Mesothelial cell of epicardium (in vitro differentiated cells): ENCODE measurements around the gene KLHDC4. TPM values are rescaled to one million over a fixed set of nuclear protein-coding genes. Genes with fewer than 3 reads are reported as not detected.
"Not testable (repeated sequence)": the region's sequence is repeated elsewhere in the genome, so short reads cannot be mapped to it uniquely, and the experiment has no call there.

Experiments used
- DNase-seq, 2 experiments: peaks; one replicate each; pipeline ENCODE4 v3.0.0; 2021; ENCODE audit warnings: low spot score in 2 of 2; ENCODE audit not compliant: unreplicated experiment in 2 of 2
- H3K27ac Mint-ChIP-seq: 2 replicates; pipeline ENCODE4 v1.8.0; 2021; ENCODE audit warnings: mixed read lengths
- H3K27me3 Mint-ChIP-seq: 2 replicates; pipeline ENCODE4 v1.8.0; 2021; ENCODE audit warnings: low read depth, mixed read lengths
- H3K36me3 Mint-ChIP-seq: 2 replicates; pipeline ENCODE4 v1.8.0; 2021; ENCODE audit warnings: mixed read lengths
- H3K4me1 Mint-ChIP-seq: 2 replicates; pipeline ENCODE4 v1.8.0; 2021; ENCODE audit warnings: mixed read lengths
- H3K4me3 Mint-ChIP-seq: 2 replicates; pipeline ENCODE4 v1.8.0; 2021; ENCODE audit warnings: mild to moderate bottlenecking, moderate library complexity, mixed read lengths
- H3K9me3 Mint-ChIP-seq: 2 replicates; pipeline ENCODE4 v1.8.0; 2021; ENCODE audit warnings: mixed read lengths
- total RNA-seq: library from RNA; stranded (reverse); gene quantifications from 3 replicates; pipeline ENCODE4 v1.2.1, GENCODE V29; 2021
- TF ChIP-seq, protein P1 (sequence below): fragments of 200-600 bp; sonication (generic); IDR thresholded peaks from one replicate; pipeline ENCODE4 v1.5.0; 2021; ENCODE audit warnings: antibody characterized with exemption; ENCODE audit not compliant: unreplicated experiment

Gene KLHDC4
- total RNA-seq, 1 donor from 2014 or later: 52.7 TPM

DNA sequence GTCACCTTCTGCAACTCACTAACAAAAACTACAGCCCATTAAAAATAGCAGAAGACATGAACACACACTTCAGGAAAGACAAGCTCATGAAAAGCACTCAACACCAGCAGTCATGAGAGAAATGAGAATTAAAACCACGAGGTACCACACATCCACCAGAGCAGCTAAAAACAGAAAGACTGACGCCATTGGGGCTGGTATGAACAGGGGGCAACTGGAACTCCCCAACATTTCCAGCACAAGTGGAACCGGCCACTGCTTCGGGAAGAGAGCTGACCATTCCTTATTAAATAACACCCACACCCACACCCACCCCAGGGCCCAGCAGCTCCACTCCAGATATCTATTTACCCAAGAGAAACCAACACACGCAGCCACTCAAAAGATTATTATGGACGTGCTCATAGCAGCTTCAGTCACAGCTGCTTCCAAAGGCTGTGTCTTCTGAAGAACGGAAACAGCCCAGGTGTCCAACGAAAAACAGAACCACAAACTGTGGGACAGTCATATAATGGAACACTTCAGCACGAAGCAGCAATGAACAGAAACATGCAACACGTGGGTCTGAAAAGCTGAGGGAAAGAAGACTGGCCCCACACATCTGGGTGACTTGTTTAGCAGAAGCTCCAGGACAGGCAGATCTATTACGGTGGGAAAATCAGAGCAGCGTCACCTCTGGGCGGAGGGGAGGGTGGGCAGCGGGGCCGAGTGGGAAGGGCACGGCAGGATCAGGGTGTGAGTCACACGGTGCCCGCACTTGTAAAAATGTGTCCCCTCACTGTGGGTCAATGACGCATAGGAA is 41.1 kb downstream of the KLHDC4 start:
- DNase-seq: no peak
- Mint-ChIP-seq H3K27ac (no peak overlapping the region), H3K36me3 (peaks cover 46% of the 10 kb centered on the region), H3K27me3 (no peaks in the 10 kb centered on the region), H3K9me3 (no peaks in the 10 kb centered on the region), H3K4me3 (no peak overlapping the region), H3K4me1 (peaks cover 16% of the 10 kb centered on the region)
- TF ChIP-seq, protein P1, sequence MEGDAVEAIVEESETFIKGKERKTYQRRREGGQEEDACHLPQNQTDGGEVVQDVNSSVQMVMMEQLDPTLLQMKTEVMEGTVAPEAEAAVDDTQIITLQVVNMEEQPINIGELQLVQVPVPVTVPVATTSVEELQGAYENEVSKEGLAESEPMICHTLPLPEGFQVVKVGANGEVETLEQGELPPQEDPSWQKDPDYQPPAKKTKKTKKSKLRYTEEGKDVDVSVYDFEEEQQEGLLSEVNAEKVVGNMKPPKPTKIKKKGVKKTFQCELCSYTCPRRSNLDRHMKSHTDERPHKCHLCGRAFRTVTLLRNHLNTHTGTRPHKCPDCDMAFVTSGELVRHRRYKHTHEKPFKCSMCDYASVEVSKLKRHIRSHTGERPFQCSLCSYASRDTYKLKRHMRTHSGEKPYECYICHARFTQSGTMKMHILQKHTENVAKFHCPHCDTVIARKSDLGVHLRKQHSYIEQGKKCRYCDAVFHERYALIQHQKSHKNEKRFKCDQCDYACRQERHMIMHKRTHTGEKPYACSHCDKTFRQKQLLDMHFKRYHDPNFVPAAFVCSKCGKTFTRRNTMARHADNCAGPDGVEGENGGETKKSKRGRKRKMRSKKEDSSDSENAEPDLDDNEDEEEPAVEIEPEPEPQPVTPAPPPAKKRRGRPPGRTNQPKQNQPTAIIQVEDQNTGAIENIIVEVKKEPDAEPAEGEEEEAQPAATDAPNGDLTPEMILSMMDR: no peak

GRCh38 chr16:87723226-87723623 is 42.6 kb downstream of the KLHDC4 start:
- Mint-ChIP-seq H3K4me1 (peaks cover 15% of the 10 kb centered on the region), H3K4me3 (no peak overlapping the region), H3K9me3 (no peaks in the 10 kb centered on the region), H3K36me3 (peaks cover 49% of the 10 kb centered on the region), H3K27ac (no peak overlapping the region), H3K27me3 (no peaks in the 10 kb centered on the region)
- TF ChIP-seq, protein P1: no peak
- DNase-seq: peak in 1 of 2 experiments; percentile 45

- no peak for DNase-seq
- Mint-ChIP-seq H3K36me3 (peaks cover 52% of the 10 kb centered on the region), H3K27me3 (no peaks in the 10 kb centered on the region), H3K4me3 (no peak overlapping the region), H3K4me1 (peaks cover 10% of the 10 kb centered on the region), H3K27ac (no peak overlapping the region), H3K9me3 (no peaks in the 10 kb centered on the region)
- TF ChIP-seq, protein P1: no peak
Observed at GRCh38 chr16:87722590-87723225, 43.1 kb downstream of the KLHDC4 start.

DNA sequence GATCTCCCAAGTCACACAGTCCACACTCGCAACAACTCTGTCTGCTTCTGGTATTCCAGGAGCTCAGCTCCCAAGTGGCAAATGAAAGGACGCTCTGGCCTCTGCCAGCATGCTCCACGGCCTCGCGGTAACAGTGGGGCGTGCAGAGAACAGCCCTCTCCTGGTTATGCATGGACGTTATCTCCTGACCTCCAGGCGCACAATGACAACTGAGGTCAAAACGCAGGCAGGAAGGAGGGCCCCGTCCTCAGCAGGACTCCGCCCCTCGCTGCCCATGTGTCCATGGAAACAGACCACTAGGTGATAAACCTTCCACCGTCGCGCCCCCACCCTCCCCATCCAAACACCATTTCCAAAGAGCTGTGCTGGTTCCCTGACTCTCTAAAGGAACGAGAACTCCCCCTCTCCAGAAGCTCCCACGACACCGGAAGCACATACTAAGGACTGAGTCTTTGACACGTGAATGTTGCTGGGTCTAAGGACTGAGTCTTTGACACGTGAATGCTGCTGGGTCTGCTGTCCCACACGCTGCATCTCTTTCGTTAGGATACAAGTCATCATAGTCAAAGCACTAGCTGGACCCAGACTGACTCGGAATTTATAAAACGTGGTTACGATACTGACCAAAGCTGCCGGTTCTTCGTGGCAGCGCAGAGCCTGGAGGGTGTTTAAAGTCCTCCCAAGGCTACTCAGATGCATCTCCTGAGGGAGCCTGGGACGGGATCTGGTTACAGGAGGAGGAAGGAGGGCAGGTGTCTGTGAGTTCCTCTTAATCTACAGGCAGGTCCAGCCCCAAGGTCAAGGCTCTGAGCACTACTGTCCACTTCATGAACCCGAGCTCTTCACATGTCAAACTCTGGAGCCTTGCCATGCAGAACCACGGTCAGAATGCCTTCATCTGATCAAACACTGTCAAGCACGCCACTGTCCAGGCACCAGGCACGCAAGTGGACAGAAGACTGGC is 43.9 kb downstream of the KLHDC4 start:
- Mint-ChIP-seq H3K4me3 (no peak overlapping the region), H3K27ac (no peak overlapping the region)
- DNase-seq: no peak

DNA sequence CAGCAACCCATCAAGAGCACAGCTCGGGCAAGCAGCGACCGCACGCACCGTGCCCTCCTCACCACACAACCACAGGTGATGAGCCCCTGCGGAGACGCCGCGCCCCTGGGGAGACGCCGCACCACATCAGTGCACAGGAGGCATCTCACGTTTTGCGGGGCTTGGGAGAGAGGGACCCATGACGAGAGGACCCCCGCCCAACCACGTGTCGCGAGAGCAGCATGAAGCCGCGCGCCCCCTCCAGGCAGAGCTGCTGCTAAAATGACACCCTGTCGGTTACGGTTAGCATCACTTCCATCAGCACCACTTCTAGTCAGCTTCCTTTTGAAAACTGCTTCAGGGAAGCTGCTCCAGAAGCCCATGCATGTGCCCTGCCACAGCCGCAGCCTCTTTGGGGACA is 45.3 kb downstream of the KLHDC4 start:
- H3K9me3 Mint-ChIP-seq: no peaks in the 10 kb centered on the region
- peaks cover 10% of the 10 kb centered on the region for H3K4me1 Mint-ChIP-seq
- H3K27me3 Mint-ChIP-seq: no peaks in the 10 kb centered on the region
- TF ChIP-seq, protein P1: no peak
- H3K4me3 Mint-ChIP-seq: no peak overlapping the region
- no peak for DNase-seq
- no peak overlapping the region for H3K27ac Mint-ChIP-seq
- peaks cover 41% of the 10 kb centered on the region for H3K36me3 Mint-ChIP-seq

More for the DNA sequence above, 43.9 kb downstream of the KLHDC4 start:
- TF ChIP-seq, protein P1: no peak
- Mint-ChIP-seq H3K36me3 (peaks cover 49% of the 10 kb centered on the region), H3K27me3 (no peaks in the 10 kb centered on the region), H3K4me1 (peaks cover 10% of the 10 kb centered on the region), H3K9me3 (no peaks in the 10 kb centered on the region)

DNA sequence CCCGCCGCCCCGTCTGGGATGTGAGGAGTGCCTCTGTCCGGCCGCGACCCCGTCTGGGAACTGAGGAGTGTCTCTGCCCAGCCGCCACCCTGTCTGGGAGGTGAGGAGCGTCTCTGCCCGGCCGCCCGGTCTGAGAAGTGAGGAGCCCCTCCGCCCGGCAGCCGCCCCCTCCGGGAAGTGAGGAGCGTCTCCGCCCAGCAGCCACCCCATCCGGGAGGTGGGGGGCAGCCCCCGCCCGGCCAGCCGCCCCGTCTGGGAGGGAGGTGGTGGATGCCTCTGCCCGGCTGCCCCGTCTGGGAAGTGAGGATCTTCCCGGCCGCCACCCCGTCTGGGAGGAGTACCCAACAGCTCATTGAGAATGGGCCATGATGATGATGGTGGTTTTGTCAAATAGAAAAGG is 47.0 kb downstream of the KLHDC4 start:
- H3K9me3 Mint-ChIP-seq, H3K27ac Mint-ChIP-seq, DNase-seq, H3K4me3 Mint-ChIP-seq, H3K27me3 Mint-ChIP-seq: not testable (repeated sequence)
- Mint-ChIP-seq H3K36me3 (peaks cover 36% of the 10 kb centered on the region), H3K4me1 (peaks cover 10% of the 10 kb centered on the region)
